Measurements from ENCODE around the gene HERC4. TPM values are rescaled to one million over a fixed set of nuclear protein-coding genes. Genes with fewer than 3 reads are reported as not detected.
A peak's percentile ranks its signal among the peaks of the same experiment; 100 is the strongest.

Gene HERC4
- total RNA-seq (10 to 100 TPM; 15.1 to 29.4 (median 20.6) TPM), polyA plus RNA-seq (10 to 100 TPM in 2 of 3 donors, 1 to 10 TPM in 1; 8.8 to 23.7 (median 17.6) TPM)
- long read RNA-seq, donor 1, transcript HERC4-202 (25 exons, 3,905 nt): major isoform, 17 of 30 reads
- long read RNA-seq, donor 1, partial matches to known transcripts: 3 of 30 reads
- long read RNA-seq, donor 1, other reads (novel, unspliced or antisense): 9 of 30 reads
- long read RNA-seq, donor 2, transcript HERC4-202 (25 exons, 3,905 nt): major isoform, 7 of 22 reads
- long read RNA-seq, donor 2, partial matches to known transcripts: 2 of 22 reads
- long read RNA-seq, donor 2, other reads (novel, unspliced or antisense): 12 of 22 reads

- no peaks in the 10 kb centered on the region for H3K27me3 ChIP-seq (ENCODE audit: insufficient read depth in 3 of 3, low read length in 2 of 3)
- intact Hi-C loops (cut with DNase I): loop anchor here (5.0 to 10.0 kb wide), 2 partner anchors 188 to 260 kb away; partner anchors contain the start of genes HNRNPH3 (in 2 of the 2) and PBLD (in 2 of the 2)
- no peak for TF ChIP-seq CTCF (IDR thresholded peaks at IDR 0.05)
- H3K36me3 ChIP-seq (ENCODE audit: insufficient read depth in 1 of 2, low read depth in 1 of 2): peaks cover 0 to 5% of the 10 kb centered on the region in 2 donors
- peak within 1 kb of the TSS; percentile 88 for H3K4me3 ChIP-seq
- H3K27ac ChIP-seq: peak within 1 kb of the TSS; percentile 99
- 0 to 1% (median 1%) methylated on average over 41 to 64 of the region's 64 CpGs for WGBS, 3 donors
- H3K9me3 ChIP-seq: no peaks in the 10 kb centered on the region
- DNase-seq (peak; percentile 95 to 97), ATAC-seq (peak; percentile 97 to 98 (median 98))
- peaks cover 34% of the 10 kb centered on the region for H3K4me1 ChIP-seq
Measured at GRCh38 chr10:68074775-68075549, at the start of gene HERC4. HERC4 (minus strand) TSS chr10:68075283; CDS start chr10:68073108, 2,175 bp downstream.

GRCh38 chr10:68124718-68125117 is 49.6 kb upstream of the HERC4 start:
- no peaks in the 10 kb centered on the region for H3K9me3 ChIP-seq
- 42 to 55% (median 45%) methylated on average over 3 of the region's 3 CpGs for WGBS, 3 donors
- peak overlapping the region; percentile 85 for H3K27ac ChIP-seq
- H3K27me3 ChIP-seq (ENCODE audit: insufficient read depth in 3 of 3, low read length in 2 of 3): no peaks in the 10 kb centered on the region
- DNase-seq: no peak
- H3K4me1 ChIP-seq: peaks cover 71% of the 10 kb centered on the region
- peak overlapping the region; percentile 47 for H3K4me3 ChIP-seq
- intact Hi-C loops (cut with DNase I): no loop called here
- peaks cover 0 to 73% of the 10 kb centered on the region in 2 donors for H3K36me3 ChIP-seq (ENCODE audit: insufficient read depth in 1 of 2, low read depth in 1 of 2)
- ATAC-seq: peak; percentile 45 to 64 (median 59)
- no peak for TF ChIP-seq CTCF (IDR thresholded peaks at IDR 0.05)

GRCh38 chr10:68121852-68122251 is 46.8 kb upstream of the HERC4 start:
- WGBS, 3 donors: 19 to 31% (median 24%) methylated on average over 9 of the region's 9 CpGs
- Histone ChIP-seq H3K36me3 (ENCODE audit: insufficient read depth in 1 of 2, low read depth in 1 of 2) (peaks cover 0 to 63% of the 10 kb centered on the region in 2 donors), H3K27ac (peak overlapping the region; percentile 85), H3K27me3 (ENCODE audit: insufficient read depth in 3 of 3, low read length in 2 of 3) (no peaks in the 10 kb centered on the region), H3K4me1 (peaks cover 74% of the 10 kb centered on the region), H3K4me3 (peak overlapping the region; percentile 47), H3K9me3 (no peaks in the 10 kb centered on the region)
- TF ChIP-seq CTCF (IDR thresholded peaks at IDR 0.05): no peak
- intact Hi-C loops (cut with DNase I): no loop called here
- peak; percentile 22 to 48 (median 42) for ATAC-seq
- no peak for DNase-seq

- no peak for DNase-seq
- Histone ChIP-seq H3K36me3 (ENCODE audit: insufficient read depth in 1 of 2, low read depth in 1 of 2) (peaks cover 0 to 63% of the 10 kb centered on the region in 2 donors), H3K27me3 (ENCODE audit: insufficient read depth in 3 of 3, low read length in 2 of 3) (no peaks in the 10 kb centered on the region), H3K9me3 (no peaks in the 10 kb centered on the region), H3K27ac (peak overlapping the region; percentile 85), H3K4me1 (peaks cover 78% of the 10 kb centered on the region), H3K4me3 (peak overlapping the region; percentile 47)
- WGBS, 3 donors: 20 to 38% (median 29%) methylated on average over 15 of the region's 15 CpGs
- intact Hi-C loops (cut with DNase I): no loop called here
- no peak for TF ChIP-seq CTCF (IDR thresholded peaks at IDR 0.05)
- ATAC-seq: peak in 3 of 4 donors; percentile 33 to 36 (median 35)
Measured at GRCh38 chr10:68121020-68121743, 46.1 kb upstream of the HERC4 start.

Data from psoas muscle (tissue), 8 donors.